A673 (cell line): ENCODE data around the gene UCP1.
A peak's percentile ranks its signal among the peaks of the same experiment; 100 is the strongest.

Source experiments
- CTCF ChIP-seq: fragments of 300-800, 200-600 bp; sonication (generic); conservative IDR thresholded peaks from 2 replicates; pipeline ENCODE4 v1.5.1; 2017; ENCODE audit warnings: low read depth, mild to moderate bottlenecking, antibody characterized with exemption, low read length, moderate library complexity, mixed read lengths
- EZH2 ChIP-seq: fragments of 200-600 bp; sonication (generic); IDR thresholded peaks from 2 replicates; pipeline ENCODE4 v1.6.1; 2017; ENCODE audit warnings: borderline replicate concordance, low read depth, mild to moderate bottlenecking, mixed read lengths, antibody characterized with exemption, low read length; ENCODE audit not compliant: poor library complexity, severe bottlenecking

GRCh38 chr4:140523857-140524742 is 44.7 kb downstream of the UCP1 start, which contains the start of gene ELMOD2:
- TF ChIP-seq CTCF: peak; percentile 99
- no peak for TF ChIP-seq EZH2
